ENCODE measurements around the gene RNF214.
"Not testable (repeated sequence)": the region's sequence is repeated elsewhere in the genome, so short reads cannot be mapped to it uniquely, and the experiment has no call there.

RNF214 gene

GRCh38 chr11:117231842-117232091 is 704 bp upstream of the RNF214 start, which contains the start of gene PCSK7:
Gene PCSK7 (minus strand): TSS chr11:117232073. CDS start chr11:117229844, 2,229 bp downstream.
- peak in 1 of 2 donors; percentile 58 for DNase-seq

GRCh38 chr11:117232911-117233409 is 489 bp downstream of the RNF214 start:
- peak in 1 of 2 donors; percentile 9 for DNase-seq

- DNase-seq = no peak
Observed at GRCh38 chr11:117238221-117238620, 5.8 kb downstream of the RNF214 start.

GRCh38 chr11:117239295-117239694 is 6.8 kb downstream of the RNF214 start:
- DNase-seq = no peak

- no peak for DNase-seq
Observed at GRCh38 chr11:117248341-117248740, 15.9 kb downstream of the RNF214 start.

- no peak for DNase-seq
Observed at GRCh38 chr11:117249571-117249970, 17.1 kb downstream of the RNF214 start.

- no peak for DNase-seq
Observed at GRCh38 chr11:117251506-117251905, 19.0 kb downstream of the RNF214 start.

- no peak for DNase-seq
Observed at GRCh38 chr11:117255966-117256365, 23.5 kb downstream of the RNF214 start.

GRCh38 chr11:117256573-117256972 is 24.1 kb downstream of the RNF214 start:
- no peak for DNase-seq

- DNase-seq = no peak
Observed at GRCh38 chr11:117258576-117258975, 26.1 kb downstream of the RNF214 start.

- DNase-seq = no peak
Observed at GRCh38 chr11:117259417-117259816, 26.9 kb downstream of the RNF214 start.

GRCh38 chr11:117264624-117265323 is 32.3 kb downstream of the RNF214 start:
- not testable (repeated sequence) for DNase-seq

GRCh38 chr11:117265745-117266144 is 33.3 kb downstream of the RNF214 start:
- DNase-seq = no peak

GRCh38 chr11:117269856-117270255 is 37.4 kb downstream of the RNF214 start:
- DNase-seq = no peak

GRCh38 chr11:117271208-117271607 is 38.7 kb downstream of the RNF214 start:
- no peak for DNase-seq

GRCh38 chr11:117272175-117272574 is 39.7 kb downstream of the RNF214 start:
- DNase-seq = not testable (repeated sequence)

GRCh38 chr11:117273550-117274289 is 41.2 kb downstream of the RNF214 start:
- DNase-seq = no peak

- no peak for DNase-seq
Observed at GRCh38 chr11:117278347-117278746, 45.9 kb downstream of the RNF214 start.

GRCh38 chr11:117279711-117280376 is 47.4 kb downstream of the RNF214 start:
- DNase-seq = no peak

- no peak for DNase-seq
Observed at GRCh38 chr11:117281159-117281558, 48.7 kb downstream of the RNF214 start.

- DNase-seq = no peak
Observed at GRCh38 chr11:117281869-117282268, 49.4 kb downstream of the RNF214 start.

GRCh38 chr11:117282956-117283355 is 50.5 kb downstream of the RNF214 start:
- no peak for DNase-seq

GRCh38 chr11:117284053-117284452 is 51.6 kb downstream of the RNF214 start:
- DNase-seq = no peak

- DNase-seq = no peak
Observed at GRCh38 chr11:117286588-117286987, 54.1 kb downstream of the RNF214 start.

Measured in stimulated activated CD4-positive, alpha-beta T cell treated with anti-CD3 and anti-CD28 coated beads, Interleukin-2, amount 100 ng/mL, for 48 hours (primary cell).